Inferior parietal cortex (tissue), 1 donor: ENCODE measurements around the gene ZNF407.
A peak's percentile ranks its signal among the peaks of the same experiment; 100 is the strongest.

ENCODE experiments used
- DNase-seq: peaks from one replicate; pipeline ENCODE4 v3.0.0-alpha.2; 2016; ENCODE audit errors: extremely low spot score

ZNF407 gene

DNA sequence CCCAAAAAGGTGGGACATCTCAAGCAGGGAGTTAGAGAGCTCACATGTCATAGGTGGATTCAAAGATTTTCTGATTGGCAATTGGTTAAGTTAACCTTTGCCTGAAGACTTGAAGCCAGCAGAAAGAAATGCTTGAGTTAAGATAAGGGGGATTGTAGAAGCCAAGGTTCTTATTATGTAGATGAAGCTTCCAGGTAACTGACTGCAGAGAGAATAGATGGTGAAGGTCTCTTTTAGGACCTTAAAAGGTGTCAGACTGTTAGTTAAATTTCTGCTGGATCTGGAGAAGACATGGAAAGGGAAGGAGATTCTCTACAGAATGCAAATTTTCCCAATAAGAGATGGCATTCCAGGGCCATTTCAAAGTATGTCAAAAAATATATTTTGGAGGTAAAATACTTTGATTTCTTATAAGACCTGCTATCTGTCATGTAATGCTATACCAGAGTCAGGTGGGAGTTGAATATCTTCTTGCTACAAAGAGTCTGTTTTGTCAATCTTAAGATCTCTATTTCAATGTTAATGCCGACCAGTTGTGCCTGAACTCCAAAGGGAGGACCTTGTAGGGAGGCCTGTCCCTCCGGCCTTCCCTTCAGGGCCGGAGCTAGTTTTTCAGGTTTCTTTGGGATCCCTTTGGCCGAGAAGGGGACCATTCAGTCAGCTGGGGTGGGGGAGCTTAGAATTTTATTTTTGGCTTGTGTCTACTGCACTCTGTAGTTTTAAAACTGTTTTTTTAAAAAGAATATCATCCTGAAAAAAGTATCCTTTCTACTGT lies 330.7 kb downstream of the ZNF407 start:
- no peak for DNase-seq

DNA sequence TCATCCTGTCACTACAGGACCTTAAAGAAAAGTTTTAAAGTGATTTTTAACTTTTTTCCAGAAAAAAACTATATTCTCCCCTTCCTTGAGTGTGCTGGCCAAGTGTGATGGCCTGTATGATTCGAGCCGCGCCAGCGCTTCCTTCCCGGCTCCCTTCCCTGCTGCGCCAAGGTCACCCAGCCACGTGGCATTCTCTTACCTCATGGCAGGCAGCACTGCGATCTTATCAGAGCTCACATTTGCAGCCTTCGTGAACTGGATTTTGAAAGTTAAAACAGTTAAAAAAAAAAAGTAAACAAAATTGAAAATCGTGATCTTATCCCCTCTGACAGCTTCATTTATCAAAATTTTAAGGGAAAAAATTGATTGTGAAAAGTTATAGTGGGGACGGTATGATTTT lies 331.4 kb downstream of the ZNF407 start:
- no peak for DNase-seq

DNA sequence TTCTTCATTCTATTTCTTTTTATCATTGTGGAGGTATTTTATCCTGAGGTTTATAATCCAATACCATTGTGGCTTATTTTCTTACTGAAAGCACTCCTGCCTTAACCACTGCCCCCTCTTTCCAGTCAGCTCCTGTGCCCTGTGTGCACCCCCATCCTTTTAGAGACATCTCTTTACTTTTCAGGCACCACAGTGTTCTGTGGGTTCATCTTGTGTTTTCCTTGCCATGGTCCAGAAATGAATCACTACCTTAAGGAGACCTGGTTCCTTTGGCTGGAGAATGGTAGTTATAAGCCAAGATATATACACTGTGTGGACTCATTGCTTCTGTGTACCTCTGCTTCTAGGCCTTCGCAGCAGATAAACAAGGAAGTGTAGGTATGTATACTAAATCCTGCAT lies 332.9 kb downstream of the ZNF407 start:
- DNase-seq: no peak

DNA sequence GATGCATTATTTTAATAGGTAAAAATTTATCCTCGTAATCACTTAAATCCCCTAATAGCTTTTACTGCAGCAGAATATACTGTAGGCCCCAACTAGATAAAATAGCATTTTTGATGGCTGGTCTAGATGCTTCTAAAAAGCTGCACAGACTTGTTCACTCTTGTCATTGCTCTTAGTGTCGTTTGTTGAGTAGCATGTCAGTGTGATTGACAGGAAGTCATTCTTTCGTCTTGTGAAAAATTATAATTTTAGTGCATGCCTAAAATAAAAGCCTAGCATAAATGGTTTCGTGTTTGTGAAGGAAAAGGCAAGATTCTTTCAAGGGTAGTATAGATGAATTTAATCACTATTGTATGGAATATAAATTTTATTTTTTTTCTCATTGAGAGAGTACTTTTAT lies 336.3 kb downstream of the ZNF407 start:
- DNase-seq: no peak

DNA sequence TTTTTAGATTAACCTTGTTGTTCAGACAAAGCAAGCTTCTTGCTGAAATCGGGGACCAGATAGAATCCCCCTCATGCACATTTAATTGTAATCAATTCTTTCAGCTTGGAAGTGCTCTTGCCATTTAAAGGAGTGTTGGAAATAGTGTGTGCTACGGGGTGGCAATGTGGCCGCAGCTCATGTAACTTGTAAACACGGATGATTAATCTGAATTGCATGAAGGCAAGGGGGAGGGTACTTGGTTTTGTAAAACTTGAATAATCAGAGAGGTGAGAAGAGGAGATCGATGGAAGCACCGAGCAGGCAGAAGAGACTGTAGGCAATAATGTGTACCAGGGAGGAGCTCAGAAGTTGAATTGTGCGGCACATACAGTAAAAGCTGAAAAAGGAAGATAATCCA lies 337.8 kb downstream of the ZNF407 start:
- DNase-seq: no peak

DNA sequence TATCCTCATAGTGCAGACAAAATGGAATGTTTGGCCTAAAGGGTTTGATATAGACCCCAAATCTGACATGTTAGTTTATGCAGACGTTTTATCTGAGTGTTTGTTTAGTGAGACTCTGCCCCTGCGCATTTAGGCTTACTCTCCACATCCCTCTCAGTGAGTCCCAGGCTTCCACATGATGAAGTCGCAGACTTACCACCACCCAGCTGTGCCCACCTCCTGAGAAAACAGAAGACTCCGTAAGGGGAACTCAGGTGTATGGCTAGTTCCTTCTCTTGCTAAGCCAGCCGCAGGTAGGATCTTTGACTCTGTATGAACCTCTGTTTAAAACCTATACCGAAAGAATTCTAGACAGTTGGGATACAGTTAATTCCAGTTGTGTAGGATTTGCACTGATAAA lies 338.7 kb downstream of the ZNF407 start:
- DNase-seq: no peak

DNA sequence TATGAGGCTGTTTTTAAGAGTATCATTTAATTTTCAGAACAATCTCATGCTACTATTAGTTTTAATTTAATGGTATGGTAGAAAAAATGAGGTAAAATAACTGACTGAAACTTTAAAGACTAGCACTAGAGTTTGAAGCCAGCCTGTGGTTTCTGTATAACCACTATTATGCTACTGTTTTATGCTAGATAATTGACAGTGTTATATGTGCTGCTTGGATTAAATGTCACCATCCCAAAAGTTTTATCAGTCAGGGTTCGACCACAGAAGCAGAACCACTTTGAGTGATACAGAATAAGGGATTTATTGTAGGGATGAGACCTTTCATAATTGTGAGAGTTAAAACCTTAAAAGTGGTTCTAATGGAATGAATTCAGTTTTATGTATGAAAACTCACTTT lies 339.6 kb downstream of the ZNF407 start:
- DNase-seq: no peak

DNA sequence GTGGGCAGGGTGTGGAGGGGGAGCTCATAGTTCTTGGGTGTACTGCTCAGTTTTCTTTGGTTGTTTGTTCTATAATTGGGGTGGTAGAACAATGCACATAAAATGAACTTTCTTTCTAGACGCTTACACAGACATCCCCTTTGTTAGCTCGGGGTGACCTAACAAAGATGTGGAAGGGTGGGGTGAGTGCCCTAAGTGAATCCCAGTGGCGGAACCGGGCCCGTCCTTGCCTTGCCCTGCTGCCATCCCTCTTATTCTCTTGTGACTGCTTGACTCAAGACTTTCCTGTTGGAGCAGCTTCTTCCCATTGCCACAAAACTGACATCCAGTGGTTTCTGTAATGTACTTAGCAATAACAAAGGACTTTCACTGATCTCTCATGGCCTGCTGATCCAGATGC lies 343.2 kb downstream of the ZNF407 start:
- DNase-seq: no peak

DNA sequence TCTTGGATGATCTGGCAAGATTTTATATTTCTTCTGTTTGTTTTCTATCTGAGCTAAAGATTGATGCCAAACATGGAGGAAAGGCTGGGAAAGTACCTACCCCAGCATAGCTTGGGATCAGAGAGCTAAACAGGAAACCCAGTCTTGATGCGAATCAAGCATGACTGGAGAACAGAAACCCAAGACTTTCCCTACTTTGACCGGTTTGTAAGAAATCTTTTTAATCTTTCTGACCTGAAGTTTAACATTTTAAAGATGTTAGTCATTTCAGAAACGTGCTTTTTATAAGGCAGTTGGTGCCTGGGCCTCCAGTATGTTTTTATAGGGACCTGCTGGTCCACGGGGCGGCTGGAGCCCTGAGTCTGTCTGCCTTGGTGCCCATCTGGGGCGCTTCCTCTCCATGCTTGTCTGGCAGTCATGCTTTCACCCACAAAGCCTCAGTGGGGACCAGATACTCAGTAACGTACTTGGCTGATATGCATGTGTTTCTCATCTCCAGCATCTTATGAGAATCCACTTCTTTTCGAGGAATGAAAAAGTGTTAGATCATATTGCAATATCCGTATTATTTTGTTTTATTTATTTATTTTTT lies 344.7 kb downstream of the ZNF407 start:
- DNase-seq: no peak

DNA sequence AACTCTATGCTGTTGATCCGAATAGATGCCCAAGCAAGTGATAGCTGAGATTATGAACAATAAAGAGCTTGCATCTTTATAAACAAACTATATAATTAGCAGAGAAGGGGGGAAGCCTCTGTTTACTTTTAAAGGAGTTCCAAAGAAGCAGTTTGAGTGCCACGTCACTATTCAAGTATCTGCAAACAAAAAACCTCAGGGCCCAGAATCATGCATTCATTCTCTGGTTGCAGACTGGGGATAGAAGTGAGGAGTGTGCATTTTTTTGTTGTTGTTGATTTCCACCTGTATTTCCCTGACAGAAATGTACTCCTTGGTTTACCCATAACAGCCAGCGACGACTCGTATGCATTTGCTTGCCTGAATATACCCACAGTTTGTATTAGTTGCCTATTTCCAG lies 347.0 kb downstream of the ZNF407 start:
- DNase-seq: no peak

DNA sequence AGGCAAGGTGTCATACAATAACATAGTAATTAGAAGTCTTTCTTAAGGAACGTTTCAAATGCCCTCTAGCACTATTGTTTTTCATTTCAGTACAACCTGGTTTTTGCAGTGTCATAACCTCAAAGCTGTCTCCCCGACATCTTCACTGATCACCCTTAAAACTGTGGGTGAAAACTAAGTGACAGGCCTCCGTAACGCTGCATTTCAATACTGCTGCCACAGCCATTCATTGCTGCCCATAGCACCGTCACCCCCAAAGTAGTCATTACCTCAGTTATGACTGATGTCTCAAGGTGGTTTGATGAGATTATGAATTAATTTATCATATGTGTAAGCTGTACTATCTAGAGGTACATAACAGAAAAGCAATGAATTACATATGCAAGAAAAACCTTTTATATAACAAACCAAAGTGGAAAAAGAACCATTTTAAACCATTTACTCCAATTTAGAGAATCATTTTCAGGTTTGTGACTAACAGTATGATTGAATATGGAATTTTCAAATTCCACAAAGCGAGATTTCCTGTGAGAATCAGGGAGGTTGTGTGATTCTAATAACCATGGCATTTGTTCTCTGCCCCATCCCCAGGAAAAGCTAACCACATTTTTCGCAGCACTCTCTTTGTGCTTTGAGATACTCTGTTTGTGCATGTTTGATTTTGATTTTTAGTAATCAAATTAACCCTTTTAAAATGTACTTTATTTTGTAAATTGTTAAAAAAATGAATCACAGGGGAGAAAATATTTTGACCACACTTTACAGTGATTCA lies 348.3 kb downstream of the ZNF407 start:
- no peak for DNase-seq

DNA sequence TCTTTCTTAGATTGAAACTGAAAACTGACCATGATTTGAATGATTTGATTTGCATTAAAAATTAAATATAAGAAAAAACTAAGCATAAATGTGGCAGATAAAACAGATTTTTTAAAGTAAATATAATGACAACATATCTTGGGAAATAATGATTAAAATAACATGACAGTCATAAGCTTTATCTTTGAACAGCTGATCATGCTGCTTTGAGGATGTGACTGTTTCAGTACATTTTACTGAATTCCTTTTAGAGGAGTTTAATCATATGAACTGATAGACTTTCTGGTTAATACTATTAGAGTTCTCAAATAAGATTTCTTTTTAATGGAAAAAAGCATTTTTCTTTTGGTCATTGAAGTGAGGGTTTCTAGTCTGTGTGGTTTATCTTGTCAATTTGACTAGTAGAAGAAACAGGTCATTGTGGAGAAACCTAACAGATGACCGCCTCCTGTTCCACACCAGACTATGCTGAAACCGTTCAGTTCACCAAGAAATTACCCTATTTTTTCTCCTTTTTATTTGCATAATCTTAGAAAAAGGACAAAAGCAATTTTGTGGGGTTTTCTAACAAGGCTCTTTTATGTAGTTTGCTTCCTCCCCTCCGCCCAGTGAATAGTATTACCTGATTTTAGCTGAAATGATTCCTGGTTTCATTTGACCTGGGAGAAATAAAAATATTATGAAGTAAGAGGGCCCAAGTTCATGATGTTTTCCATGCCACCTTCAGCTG lies 349.1 kb downstream of the ZNF407 start:
- no peak for DNase-seq

DNA sequence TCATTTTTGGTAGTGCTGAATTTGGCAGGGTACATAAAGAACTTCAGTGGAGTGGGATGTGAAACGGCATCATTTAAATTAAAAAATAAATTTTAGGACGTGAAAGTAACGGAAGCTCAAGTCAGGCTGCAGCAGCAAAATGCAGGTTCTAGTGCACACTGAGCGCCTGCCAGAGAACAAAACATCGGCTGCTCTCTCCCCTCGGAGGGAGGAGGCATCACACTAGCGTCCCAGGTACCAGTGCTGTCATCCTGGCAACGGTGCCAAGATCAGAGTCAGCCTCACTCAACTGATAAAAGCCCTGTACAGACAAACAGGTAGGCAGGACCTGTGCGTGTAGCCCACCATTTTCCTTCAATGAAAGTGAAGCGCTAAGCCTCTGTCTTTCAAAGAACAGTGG lies 349.7 kb downstream of the ZNF407 start:
- DNase-seq: no peak

DNA sequence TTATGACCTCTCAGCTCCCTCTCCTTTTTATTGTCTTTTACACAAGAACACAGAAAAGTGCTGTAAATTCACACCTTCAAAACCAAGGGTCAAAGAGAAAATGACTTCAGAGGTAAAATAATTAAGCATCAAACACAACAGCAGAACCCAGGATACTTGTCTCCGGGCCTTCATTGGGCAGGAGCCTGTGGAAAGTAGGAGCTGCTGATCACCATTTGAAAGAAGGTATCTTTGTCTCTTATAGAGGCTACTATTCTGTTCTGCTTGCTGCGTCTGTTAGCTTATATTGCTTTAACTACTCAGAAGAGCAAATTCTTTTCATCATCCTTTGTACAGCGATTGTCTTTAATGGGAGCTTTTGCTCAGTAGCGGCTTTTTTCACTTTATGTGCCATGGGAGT lies 350.2 kb downstream of the ZNF407 start:
- no peak for DNase-seq

DNA sequence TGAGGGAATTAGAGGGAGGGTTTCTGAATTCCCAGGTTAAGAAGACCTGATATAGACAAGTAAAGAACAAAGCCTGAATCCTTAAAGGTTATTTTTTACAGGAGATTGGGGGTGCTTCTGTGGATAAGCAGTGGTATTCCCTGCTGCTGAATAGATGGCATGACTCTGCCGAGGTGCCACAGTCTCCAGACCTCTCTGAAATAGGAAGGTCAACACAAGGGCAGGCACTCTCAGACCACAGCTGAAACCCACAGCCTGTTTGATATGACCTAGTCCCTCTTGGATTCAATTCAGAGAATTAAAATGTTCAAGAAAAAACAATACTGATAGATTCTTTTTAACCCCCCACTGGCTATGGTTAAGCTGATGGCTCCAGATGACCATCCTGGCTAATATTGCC lies 351.9 kb downstream of the ZNF407 start:
- DNase-seq: no peak

DNA sequence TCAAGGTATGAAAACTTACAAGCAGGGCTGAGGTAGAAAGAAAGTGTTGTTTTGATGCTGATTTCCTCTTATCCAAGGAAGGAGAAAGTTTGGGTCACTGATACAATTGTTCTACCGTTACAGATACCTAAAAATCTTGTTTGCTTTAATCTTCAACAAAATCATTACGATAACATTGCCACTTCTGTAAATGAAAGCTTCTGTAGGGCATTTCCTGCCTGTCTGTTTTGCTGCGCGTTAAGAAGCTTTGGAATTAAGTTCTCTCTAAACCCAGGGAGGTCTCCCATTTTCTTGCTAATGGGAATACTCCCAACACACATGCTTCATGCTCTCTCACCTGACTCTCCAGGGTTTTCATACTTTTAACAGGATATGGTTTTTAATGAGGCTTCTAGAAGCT lies 352.8 kb downstream of the ZNF407 start:
- DNase-seq: no peak

DNA sequence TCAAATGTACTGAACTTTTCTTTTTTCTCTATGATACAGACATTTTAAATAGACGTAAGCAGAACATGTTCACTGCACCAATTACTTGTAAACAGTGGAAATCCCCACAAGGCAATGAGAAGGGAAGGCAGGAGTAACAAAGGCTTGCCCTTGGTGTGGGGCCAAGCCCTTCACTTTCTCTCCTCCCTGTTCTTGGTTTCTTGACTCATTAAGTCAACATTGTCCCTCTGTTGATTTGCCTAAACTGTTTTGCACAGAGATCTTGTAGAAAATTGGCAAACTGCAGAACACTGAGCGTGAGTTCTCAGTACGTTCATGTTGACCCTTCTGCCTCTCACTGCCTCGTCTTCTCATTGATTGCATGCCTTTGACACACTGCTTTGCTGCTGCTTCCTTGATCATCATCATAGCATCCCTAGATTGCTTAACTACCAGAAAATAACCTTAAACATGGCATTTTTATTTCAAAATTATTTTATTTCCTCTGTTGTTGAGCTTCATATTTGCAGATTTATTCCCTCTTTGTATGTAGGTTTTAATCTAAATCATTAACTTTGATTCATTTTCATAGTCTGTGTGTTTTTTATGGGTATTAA lies 353.6 kb downstream of the ZNF407 start:
- DNase-seq: no peak

DNA sequence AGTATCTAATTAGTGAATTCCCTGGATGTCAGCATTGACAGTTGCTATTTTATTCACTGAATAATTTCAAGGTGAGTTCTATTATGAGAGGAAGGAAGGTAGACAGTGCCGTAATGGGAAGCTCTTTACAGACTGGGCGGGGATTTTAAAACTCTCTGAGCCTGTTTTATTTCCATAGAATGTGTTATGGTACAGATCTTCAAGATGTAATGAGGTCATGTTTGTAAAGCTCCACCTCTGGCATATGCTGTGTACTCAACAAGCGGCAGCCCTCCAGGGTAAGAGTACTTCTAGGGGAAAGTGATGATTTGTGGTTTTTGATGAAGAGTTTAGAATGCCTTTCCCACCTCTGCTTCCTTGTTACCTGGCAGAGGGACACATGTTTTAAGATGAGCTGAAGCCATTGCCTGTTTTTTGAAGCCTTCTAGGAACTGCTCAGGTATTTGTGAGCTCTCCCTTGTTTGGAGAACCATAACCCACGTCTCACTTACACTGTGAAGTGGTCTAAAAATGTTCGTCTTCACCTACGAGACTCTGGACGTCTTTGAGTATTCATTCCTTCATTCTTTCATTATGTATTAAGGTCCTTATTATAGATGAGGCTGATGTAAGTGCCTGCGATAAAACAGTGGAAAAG lies 360.0 kb downstream of the ZNF407 start:
- no peak for DNase-seq

DNA sequence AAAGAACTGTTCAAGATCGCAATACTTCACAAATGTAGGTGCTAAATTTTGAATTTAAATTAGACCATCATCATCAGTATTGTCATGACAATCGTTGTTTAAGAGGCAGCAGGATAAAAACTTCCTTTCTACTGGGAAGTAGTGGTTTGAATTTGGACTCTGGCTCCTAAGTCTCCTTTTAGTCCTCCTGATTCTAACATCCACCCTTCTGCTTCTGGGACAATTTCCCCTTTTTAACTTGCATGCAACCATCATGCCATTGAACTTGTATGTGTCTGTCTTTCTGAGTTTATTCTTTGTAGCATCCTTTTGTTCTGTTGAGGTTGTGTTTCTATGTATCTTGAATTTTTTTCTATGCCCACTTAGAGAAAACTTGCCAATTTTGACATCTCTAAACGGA lies 361.5 kb downstream of the ZNF407 start:
- no peak for DNase-seq

DNA sequence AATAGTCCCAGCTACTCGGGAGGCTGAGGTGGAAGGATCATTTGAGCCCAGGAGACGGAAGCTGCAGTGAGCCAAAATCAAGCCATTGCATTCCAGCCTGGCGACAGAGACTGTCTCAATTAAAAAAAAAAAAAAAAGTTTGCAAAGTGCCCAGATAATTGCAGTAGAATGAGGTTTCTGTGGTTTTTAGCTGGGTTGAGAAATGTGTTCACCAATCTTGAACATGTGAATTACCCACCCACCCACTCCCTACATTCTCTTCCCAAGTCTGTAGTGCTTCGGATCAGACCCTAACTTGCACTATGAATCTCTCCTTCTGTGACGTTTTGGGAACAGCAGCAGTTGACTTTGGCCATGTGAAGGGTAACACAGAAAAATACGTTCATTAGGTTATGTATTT lies 363.9 kb downstream of the ZNF407 start:
- no peak for DNase-seq

DNA sequence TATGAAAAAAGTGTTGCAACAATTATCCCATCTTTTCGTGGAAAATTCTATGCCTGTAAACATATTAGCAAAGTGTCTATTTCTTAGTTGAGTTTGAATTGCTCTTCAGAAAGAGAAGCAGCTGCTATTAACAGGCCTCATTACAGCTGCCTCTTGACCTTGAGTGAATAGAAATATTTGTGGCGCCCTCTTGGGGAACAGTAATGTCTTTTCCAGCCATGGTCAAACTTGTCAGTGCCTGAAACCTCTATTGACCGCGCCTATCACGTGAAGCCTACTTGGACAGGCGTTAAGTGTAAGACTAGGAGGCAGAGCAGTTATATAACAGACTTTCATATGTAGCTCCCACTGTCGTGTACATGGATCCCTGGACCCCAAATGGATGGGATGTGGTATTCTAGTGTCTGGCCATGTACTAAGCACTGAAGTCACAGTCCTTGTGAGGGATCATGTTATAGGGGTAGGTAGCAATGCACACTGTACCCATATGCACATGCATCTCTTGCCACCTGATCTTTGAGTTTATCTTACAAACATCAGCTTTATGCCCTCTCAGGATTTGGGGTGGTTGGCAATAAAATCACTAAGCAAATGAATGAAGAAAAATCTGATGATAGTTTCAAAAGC lies 366.3 kb downstream of the ZNF407 start:
- peak; percentile 56 for DNase-seq
